Mucosa of descending colon (tissue), 3 donors: Measurements from ENCODE around the gene CACNA1C. TPM values are rescaled to one million over a fixed set of nuclear protein-coding genes. Genes with fewer than 3 reads are reported as not detected.

Source experiments
- ATAC-seq: fragments of 200-7000 bp; cut with Tn5 transposase; one replicate; pipeline ENCODE4 v1.9.1; 2020; ENCODE audit warnings: mild to moderate bottlenecking, moderate library complexity
- DNase-seq, 3 donors: peaks; one replicate each; pipeline ENCODE4 v3.0.0-alpha.2; 2020
- H3K36me3 ChIP-seq: fragments of 200-600 bp; one replicate; pipeline ENCODE4 v1.8.0; 2021; ENCODE audit warnings: low read depth, mild to moderate bottlenecking
- H3K4me1 ChIP-seq: fragments of 200-600 bp; one replicate; pipeline ENCODE4 v1.8.0; 2021; ENCODE audit warnings: low read depth, mild to moderate bottlenecking
- H3K4me3 ChIP-seq: fragments of 200-600 bp; one replicate; pipeline ENCODE4 v1.8.0; 2021; ENCODE audit warnings: mild to moderate bottlenecking
- H3K9me3 ChIP-seq: fragments of 200-600 bp; one replicate; pipeline ENCODE4 v1.8.0; 2021; ENCODE audit warnings: mild to moderate bottlenecking
- CTCF ChIP-seq: fragments of 200-600 bp; IDR thresholded peaks from one replicate; pipeline ENCODE4 v1.8.0; 2022; ENCODE audit warnings: antibody characterized with exemption, mild to moderate bottlenecking
- intact Hi-C, 2 donors: fragments of 100-400 bp; cut with DNase I in 1 of 2; cut with micrococcal nuclease in 1 of 2; formaldehyde crosslinking; loops; one replicate each; pipeline versions ENCODE4 v1.11.0 to v1.11.1; 2022; cut with DNase I, micrococcal nuclease
- total RNA-seq, 3 donors: library from RNA; stranded (reverse); fragmentation: NEBNext Ultra II Directional in 2 of 3; extraction: Animal tissue kit (Norgen Biotek cat#: 25700) in 2 of 3; gene quantifications; one replicate each; pipeline versions ENCODE4 v1.2.1 to v1.2.4, GENCODE V29; 2021 to 2023
- donor health status: DM: no; HTN: no; CAD: no; lungs with moderate emphysema.
- donor health status: DM: no; HTN: no; CAD: no.
- donor health status: DM: no; HTN: yes; CAD: no.

CACNA1C gene
- total RNA-seq, 3 donors from 2014 or later = 5.5 to 89.4 (median 9.2) TPM

- no peaks in the 10 kb centered on the region for H3K9me3 ChIP-seq
- H3K4me1 ChIP-seq = no peaks in the 10 kb centered on the region
- DNase-seq = no peak
- intact Hi-C loops = no loop called here
- H3K36me3 ChIP-seq = no peaks in the 10 kb centered on the region
- TF ChIP-seq CTCF = no peak
- no peak for ATAC-seq
- H3K4me3 ChIP-seq = no peak overlapping the region
Observed at GRCh38 chr12:2551412-2551900, 498.7 kb downstream of the CACNA1C start.

GRCh38 chr12:2552000-2552756 lies 499.4 kb downstream of the CACNA1C start:
- TF ChIP-seq CTCF = no peak
- Histone ChIP-seq H3K4me3 (no peak overlapping the region), H3K9me3 (no peaks in the 10 kb centered on the region), H3K36me3 (no peaks in the 10 kb centered on the region), H3K4me1 (no peaks in the 10 kb centered on the region)
- ATAC-seq (no peak), DNase-seq (no peak)
- intact Hi-C loops = no loop called here

- Histone ChIP-seq H3K36me3 (no peaks in the 10 kb centered on the region), H3K9me3 (no peaks in the 10 kb centered on the region), H3K4me1 (no peaks in the 10 kb centered on the region), H3K4me3 (no peak overlapping the region)
- intact Hi-C loops = no loop called here
- no peak for TF ChIP-seq CTCF
- DNase-seq = no peak
- no peak for ATAC-seq
Observed at GRCh38 chr12:2553388-2554126, 500.8 kb downstream of the CACNA1C start.

GRCh38 chr12:2555487-2556082 lies 502.8 kb downstream of the CACNA1C start:
- no peaks in the 10 kb centered on the region for H3K4me1 ChIP-seq
- no peak for ATAC-seq
- intact Hi-C loops = no loop called here
- TF ChIP-seq CTCF = no peak
- no peaks in the 10 kb centered on the region for H3K36me3 ChIP-seq
- no peak overlapping the region for H3K4me3 ChIP-seq
- DNase-seq = no peak
- H3K9me3 ChIP-seq = no peaks in the 10 kb centered on the region

GRCh38 chr12:2557597-2557996 lies 504.8 kb downstream of the CACNA1C start:
- ATAC-seq = no peak
- H3K4me3 ChIP-seq = no peak overlapping the region

More at GRCh38 chr12:2557597-2557996, 504.8 kb downstream of the CACNA1C start:
- H3K4me1 ChIP-seq = no peaks in the 10 kb centered on the region
- intact Hi-C loops = no loop called here
- no peak for TF ChIP-seq CTCF
- DNase-seq = no peak
- no peaks in the 10 kb centered on the region for H3K9me3 ChIP-seq
- no peaks in the 10 kb centered on the region for H3K36me3 ChIP-seq
